Activated CD4-positive, alpha-beta T cell treated with anti-CD3 and anti-CD28 coated beads, Interleukin-2, amount 50 U/mL, for 1 hour (primary cell): ENCODE measurements around the gene MED27.

Source experiments
- DNase-seq: peaks from one replicate; pipeline ENCODE4 v3.0.0-alpha.2; 2020

MED27 gene

DNA sequence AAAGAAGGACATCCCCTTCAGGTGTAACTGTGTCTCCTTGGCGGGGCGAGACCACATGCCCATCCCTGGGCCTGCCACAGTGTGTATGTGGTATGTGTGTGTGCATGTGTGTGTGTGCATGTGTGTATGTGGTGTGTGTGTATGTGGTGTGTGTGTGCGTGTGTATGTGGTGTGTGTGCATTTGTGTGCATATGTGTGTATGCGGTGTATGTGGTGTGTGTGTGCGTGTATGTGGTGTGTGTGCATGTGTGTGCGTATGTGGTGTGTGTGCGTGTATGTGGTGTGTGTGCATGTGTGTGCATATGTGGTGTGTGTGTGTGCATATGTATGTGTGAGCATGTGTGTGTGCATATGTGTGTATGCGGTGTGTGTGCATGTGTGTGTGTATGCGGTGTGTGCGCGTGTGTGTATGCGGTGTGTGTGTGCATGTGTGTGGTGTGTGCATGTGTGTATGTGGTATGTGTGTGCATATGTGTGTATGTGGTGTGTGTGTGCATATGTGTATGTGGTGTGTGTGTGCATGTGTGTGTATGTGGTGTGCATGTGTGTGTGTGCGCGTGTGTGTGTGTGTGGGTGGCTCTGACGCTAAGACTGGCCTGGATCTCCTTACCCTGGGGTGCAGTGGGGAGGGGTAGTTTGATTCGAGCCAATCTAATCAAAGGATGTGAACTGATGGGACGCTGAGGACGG lies 231.9 kb downstream of the MED27 start:
- DNase-seq = no peak

DNA sequence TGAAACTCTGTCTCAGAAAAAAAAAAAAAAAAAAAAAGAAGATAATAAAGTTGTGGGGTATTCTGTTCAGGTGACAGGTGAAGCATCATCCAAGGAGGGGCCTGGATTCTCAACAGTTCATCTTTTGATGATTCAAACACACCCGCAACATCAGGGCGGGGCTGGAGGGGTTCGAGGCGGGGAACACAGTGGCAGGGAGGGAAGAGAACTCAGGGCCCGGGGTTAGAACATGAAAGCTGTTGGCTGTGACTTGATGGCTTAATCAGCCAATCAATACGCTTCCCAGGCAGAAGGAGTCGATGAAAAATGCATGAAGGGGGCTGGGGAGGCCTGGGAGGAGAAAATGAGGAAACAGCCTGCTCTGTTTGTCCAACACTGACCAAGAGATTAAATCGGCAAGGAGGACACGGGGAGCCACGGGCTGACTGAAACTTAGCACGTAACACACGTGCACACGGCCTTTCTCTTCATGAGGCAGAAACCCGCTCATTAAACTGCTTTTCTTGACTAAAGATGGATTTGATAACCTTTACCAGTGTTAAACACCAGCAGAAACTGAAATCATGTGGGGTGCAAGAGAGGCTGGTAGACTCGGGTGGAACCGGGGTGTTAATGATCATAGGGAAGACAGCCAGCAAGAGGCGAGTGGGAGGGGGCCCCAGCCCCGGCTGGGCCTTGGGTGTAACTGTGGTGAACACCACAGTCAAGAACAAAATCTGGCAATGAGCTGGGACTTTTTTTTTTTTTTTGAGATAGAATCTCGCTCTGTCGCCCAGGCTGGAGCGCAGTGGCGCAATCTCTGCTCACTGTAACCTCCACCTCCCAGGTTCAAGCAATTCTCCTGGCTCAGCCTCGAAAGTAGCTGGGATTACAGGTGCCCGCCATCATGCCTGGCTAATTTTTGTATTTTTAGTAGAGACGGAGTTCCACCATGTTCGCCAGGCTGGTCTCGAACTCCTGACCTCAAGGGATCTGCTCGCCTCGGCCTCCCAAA lies 234.1 kb downstream of the MED27 start:
- DNase-seq = no peak

DNA sequence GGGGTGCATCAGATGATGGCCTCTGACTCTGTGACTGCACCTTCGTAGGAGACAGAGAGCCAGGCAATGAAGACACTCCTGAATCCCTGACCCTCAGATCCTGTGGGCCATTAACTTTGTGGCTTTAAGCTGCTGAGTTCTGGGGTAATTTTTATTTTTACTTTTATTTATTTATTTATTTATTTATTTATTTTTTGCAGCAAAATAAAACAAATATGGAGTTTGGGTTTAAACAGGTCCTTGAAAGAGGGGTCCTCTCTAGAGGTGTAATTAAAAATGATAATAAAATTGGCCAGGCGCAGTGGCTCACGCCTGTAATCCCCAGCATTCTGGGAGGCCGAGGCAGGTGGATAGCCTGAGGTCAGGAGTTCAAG lies 234.9 kb downstream of the MED27 start:
- DNase-seq = no peak

DNA sequence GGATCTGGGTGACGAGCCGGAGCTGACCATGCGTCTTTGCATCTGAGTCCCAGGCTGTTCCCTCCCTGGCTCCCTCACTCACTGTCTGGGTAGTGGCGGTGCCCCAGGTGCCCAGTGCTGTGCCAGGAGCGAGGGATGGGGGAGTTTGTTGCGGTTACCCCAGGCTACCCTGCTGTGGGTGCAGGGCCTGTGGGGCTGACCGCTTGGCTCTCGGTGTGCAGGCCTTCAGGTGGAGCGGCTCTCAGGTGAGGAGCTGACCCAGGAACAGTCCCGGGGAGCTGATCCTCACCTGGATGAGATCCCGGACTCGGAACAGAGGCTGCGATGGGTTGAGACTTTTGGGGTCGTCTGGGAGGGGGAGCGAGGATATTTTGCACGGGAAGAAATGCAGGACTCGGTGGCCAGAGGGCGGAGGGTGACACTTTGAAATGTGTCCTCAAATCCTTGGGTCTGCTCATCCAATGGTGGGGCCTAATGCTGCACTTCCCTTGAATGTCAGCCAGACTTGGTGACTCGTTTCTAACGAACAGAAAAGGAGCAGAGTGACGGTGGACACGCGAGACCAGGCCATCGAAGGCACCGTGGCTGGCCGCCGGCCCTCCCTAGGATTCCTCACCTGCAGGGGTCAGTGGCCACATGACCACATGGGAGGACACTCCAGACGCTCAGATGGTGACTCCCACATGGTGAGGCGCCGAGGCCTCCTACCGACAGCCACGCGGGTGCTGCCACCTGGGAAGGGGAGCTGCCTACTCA lies 235.5 kb downstream of the MED27 start:
- no peak for DNase-seq

DNA sequence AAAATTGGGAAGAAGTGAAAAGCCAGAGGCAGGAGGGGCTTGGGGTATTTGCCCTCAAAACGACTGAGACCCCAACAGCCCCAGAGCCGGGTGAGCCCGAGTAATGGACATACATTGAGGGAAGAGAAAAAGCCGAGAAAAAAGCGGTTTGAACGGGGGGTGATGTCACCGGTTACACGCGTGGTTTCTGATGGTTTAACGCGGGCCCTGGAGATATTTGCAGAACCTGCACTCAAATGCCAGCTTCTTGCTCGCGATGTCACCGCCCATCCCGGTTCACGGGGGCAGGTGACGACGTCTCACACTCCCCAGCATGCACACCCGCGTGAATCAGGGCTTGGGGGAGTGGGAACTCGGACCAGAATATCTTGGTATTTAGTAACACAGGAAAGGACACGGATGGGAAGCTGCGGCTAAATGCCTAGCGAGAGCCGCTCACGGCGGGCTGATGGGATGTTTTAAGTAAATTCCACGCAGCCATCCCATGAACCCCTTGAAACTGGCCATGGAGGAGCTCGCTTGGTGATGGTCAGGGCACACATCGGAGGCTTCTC lies 237.8 kb downstream of the MED27 start:
- DNase-seq = no peak

DNA sequence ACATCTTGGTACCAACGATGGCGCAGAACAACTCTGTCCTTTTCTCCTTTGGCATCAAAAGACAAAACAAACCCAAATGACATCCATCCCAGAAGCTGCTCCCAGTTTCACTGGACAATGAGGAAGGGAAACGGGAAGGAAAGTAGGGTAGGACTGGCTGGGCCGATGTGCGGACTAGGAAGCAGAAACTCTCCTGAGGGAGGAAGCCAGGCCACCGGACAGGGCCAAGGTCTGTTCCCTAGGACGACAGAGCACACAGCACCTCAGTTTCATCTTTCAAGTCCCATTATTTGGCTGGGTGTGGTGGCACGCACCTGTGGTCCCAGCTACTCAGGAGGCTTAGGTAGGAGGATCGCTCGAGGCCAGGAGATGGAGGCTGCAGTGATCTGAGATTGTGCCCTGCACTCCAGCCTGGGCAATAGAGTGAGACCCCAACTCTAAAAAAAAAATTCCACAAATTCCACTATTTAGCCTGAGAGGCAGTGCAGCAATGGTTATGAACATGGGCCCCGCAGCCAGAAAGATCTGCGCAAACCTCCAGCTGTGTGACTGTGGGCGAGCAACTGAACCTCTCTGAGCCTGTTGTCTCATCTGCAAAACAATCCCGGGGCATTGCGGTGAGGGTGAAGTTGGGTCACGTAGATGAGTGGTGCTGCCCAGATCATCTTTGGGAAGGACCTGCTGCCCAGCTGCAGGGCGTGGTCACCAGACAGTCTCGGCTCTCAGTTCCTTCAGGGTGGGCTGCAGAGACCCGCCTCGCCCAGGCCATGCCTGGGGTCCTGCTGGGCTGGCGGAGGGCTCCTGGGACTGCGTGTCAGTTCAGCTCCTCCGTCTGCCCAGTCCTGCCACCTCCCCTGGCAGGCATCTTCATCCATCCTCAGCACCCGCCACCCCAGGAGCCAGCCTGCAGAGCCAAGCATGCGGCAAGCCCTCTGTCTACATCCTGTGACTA lies 238.6 kb downstream of the MED27 start:
- DNase-seq = no peak

DNA sequence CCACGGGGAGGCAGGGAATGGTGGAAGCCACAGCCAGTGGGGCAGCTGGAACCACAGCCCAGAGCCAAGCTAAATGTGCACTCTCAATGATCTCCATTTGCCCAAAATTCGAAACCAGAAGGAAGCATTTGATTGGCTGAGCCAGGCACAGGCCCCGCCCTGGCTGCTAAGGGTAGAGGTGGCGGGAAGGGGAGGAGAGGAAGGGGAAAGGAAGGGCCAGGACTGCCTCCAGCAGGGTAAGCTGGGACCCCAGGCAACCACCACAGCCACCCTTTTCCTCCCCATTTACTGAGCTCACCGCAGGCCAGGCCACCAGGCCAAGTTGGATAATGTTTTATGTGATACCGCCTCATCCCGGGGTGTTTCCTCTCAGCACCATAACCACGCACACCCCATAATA lies 239.4 kb downstream of the MED27 start:
- DNase-seq = no peak

DNA sequence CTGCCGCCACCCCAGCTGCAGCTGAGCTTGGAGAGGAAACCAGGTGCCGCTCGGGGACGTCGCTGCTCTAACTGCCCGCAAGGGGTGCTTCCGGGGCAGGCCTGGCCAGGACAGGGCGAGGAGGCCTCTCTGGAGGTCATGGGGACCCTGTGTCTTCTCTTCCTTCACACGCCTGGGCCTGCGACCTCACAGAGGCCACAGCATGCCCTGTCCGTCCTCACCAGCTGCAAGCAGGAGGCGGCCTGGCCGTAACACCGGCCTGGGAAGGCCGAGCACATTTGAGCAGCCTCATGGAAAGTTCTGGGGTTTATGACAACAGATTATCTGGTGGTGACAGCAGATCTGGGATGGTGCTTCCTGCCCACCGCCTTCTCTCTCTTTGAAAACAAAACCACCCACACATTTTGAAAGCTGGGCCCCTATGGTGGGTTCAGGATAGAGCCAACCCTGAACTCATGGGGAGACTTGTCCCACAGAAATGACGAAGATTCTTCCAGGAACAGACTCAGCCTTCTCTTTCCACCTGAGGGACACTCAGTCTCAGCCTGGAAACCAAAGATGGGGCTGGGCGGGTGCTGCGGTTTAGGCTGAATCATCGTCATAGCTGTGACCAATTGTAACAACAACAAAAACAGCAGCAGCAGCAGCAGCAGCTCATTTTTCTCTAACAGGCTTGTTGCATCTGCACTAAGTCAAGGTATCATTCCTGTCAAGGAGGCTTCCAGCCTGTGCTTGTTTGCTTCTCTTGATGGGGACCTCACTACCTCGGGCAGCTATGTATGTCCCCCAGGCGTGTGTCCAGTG lies 240.2 kb downstream of the MED27 start:
- peak; percentile 32 for DNase-seq

DNA sequence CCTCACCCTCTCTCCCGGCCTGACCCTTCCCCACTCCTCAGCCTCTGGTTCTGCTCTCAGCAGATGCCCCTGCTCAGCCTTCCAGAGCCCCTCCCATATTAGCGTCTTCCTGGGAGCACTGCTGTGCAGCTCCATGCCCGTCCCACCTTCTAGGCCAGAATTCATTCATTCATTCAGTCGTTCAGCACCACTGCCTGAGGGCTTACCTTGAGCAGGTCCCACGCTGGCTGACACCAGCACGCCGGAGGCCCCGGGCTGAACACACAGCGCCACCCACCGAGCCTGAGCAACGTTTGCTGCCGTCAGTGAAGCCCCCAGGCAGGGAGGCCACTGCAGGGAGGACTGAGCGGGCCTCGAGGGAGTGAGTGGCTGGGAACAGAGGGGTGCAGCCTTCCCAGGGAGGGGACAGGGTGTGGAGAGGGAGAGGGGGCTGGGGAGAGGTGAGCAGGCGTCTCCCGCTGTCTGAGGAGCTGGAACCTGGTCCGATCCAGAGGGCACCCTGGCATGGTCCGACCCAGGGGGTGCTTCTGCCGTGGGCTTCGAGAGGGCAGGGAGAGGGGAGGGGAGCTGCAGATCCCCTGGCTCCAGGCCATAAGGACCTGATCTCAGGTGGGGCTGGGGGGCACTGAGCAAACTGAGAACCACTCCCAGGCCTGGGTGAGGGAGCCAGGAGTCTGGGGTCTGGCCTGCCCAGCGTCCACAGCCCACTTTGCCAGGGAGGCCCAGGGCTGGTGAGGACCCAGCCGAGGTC lies 241.0 kb downstream of the MED27 start:
- no peak for DNase-seq

DNA sequence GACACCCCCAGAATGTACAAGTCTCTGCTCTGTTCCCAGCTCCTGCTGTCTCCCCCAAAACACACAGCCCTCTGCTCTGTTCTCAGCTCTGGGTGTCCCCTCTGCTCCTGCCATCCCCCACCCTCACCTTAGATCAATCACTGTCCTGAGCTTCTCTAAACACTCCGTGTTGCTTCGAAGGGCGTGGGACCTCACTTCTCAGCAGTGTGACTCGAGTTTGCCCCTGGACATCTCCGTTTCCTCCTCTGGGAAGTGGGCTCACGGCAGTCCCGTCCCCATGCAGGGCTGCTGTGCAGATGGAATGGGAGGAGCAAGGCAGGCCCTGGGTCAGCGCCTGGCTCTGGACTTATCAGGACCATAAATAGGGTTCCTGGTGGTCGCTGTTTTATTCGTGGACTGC lies 241.8 kb downstream of the MED27 start:
- DNase-seq = no peak

DNA sequence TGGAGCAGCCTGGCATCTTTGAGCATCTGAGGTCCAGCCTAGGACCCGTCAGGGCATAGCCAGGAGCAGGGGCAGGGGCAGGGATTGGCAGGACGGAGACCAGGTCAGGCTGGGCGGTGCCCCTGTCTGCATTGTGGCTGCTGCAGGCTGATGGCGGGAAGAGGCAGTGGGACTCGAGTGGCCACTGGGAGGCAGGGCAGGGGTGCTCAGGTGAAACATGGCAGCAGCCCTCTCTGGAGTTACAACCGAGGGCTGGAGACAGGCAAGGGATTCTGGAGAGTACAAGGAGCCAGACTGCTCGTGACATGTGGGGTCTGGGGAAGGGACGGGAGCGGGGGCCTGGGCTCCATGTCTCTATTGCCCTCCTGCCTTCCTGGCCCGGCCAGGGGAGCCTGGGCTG lies 242.4 kb downstream of the MED27 start:
- DNase-seq = no peak

DNA sequence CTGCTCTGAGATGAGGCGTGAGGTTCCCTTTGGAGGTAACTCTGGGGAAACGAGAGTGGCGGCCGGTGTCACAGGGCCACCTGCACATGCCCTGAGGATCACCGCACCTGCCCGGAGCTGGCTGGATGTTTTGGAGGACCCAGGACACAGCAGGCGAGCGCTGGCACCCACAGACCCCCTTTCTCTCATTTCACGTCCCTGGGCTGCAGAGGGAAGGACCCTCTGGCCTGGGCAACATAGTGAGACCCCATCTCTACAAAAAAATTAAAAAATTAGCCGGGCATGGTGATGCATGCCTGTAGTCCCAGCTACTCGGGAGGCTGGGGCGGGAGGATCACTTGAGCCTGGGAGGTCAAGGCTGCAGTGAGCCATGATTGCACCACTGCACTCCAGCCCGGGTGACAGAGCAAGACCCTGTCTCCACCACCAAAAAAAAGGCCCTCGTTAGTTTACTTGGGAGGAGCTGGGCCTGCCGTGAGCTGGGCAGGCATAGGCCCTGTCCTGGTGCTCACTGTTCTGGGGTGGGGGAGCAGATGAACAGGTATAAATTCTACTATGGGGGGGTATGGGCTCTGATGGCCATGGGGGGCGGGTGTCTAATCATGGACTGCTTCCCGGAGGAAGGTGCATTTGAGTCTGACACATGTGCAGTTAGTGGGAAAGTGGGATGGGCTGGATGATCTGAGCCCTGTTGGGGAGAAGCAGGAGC lies 242.9 kb downstream of the MED27 start:
- DNase-seq = no peak

DNA sequence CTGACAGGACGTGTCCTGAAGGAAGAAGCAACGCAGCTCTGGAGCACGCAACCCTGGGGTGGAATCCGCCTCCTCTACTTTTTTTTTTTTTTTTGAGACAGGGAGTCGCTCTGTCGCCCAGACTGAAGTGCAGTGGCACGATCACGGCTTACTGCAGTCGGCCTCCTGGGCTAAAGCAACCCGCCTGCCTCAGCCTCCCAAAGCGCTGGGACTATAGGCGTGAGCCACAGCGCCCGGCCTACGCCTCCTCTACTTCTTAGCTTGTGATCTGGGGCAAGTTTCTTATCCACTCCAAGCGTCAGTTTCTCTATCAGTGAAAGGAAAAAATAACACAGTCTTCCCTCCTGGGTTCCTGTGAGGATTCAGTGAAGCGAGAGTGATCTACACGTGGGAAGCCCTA lies 243.6 kb downstream of the MED27 start:
- DNase-seq = no peak

DNA sequence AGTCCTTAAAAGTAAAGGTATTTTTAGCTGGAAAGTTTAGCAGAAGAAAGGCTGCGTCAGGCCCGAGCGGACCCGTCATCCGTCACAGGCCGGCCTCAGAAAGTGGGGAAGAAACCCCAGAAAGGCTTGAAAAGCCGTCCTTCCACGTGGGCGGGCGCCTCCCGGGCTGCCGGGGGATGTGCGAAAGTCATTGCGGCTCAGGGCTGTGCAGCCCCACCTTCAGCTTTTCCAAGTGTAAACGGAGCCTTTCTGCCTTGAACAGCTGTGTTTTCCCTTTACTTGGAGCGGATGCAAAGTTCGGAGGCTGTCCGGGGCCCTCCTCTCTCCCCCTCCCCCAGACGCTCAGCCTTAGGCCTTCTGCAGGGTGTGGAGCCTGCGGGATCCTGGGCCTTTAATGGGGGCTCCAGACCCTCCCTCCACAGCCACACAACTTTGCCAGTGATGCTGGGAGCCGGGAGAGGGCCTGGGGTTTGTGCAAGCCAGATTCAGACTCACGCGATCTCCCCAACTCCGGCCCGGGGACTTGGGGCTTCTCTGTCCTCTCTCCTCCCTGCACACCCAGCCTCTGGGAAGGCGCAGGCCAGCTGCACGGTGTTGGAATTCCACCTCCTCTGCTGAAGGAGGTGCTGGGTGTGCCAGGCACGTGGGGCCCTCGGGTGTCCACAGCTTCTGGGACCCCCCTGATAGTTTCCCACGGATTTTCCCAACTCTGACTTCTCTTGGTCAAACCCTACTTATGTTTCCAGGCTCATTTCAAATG lies 244.3 kb downstream of the MED27 start:
- no peak for DNase-seq

DNA sequence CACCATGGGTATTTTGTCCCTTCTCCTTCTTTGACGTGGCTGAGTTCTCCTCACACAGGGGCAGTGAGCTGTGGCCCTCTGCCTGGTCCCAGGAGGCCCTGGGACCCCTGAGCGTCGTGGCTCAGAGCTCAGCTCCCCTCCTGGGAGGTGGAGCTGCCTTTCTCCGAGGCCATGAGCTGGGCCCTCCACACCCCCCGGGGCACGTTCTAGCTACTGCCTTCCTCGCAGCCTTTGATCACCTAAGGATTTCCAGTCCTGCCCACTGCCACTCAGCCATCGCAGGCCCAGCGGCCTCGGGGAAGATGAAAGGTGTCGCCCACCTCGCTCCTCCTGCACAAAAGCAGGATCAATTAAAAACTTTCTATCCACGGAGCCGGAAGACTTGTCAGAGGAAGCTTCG lies 244.9 kb downstream of the MED27 start:
- no peak for DNase-seq

DNA sequence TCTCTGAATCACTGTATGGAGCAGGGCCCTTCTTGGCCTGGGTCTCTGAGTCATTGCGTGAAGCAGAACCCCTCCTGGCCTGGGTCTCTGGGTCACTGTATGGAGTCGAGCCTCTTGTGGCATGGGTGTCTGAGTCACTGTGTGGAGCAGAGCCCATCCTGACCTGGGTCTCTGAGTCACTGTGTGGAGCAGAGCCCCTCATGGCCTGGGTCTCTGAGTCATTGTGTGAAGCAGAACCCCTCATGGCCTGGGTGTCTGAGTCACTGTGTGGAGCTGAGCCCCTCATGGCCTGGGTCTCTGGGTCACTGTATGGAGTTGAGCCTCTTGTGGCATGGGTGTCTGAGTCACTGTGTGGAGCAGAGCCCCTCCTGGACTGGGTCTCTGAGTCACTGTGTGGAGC lies 245.8 kb downstream of the MED27 start:
- DNase-seq = no peak

DNA sequence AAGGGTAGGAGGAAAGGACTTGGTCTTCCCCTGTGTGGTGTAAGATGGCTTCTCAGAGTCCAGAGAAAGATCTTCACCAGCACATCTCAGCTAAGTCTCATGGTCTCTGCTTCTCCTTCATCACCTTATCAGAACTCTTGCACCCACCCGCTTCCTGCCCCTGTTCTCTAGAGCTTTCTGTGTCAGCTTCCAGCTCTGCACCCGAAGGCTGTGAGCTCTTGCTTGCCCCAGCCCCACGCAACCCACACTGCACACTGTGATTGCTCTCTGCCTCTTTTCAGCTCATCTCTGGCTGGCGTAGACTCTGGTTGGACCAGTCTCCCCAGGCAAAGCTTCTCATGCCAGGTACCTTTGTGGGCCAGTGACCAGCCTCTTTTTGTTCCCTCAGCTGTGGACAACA lies 246.6 kb downstream of the MED27 start:
- no peak for DNase-seq

DNA sequence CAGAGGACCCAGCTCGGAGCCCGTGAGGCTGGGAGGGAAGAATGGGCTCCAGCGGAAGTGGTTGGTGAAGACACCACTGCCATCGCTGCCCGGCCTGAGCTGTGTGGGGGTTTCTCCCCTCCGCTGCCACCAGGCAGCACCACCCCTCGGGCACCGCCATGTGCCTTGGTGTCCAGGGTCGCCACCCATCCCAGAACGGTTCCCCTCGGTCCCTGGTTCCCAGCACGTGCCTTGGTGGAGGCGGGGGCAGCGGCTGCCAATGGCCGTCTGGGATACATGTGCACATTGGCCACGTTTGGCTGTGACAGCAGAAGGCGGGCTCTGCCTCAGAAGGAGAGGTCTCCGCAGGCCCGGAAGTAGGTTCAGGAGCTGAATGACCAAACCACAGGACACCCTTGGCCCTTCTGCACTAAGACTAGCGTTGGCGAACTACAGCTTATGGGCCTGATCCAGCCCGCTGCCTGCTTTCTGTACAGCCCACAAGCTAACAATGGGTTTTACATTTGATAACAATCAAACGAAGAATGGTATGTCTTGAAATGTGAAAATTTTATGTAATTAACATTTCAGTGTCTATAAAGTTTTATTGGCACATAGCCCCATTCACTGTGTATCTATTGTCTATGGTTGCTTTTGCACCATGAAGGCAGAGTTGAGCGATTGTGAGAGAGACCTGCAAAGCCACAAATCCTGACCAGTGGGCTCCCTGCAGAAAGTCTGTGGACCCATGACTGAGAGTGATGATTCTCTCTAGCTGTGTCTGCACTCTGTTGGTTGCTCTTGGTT lies 248.1 kb downstream of the MED27 start:
- DNase-seq = no peak
